Esophagus squamous epithelium (tissue), 4 donors: ENCODE results near the gene S100A6.

ENCODE experiments used
- CTCF ChIP-seq, 6 experiments: fragments of 450-650 bp in 4 of 6; fragments of 200-600 bp in 2 of 6; sonication (generic) in 2 of 6; IDR thresholded peaks; one replicate each; pipeline ENCODE4 v1.5.1; 2016 to 2019; ENCODE audit warnings: antibody characterized with exemption in 6 of 6, mild to moderate bottlenecking in 4 of 6, moderate library complexity in 4 of 6
- POLR2A ChIP-seq, 4 donors: fragments of 450-650 bp; IDR thresholded peaks; one replicate each; pipeline ENCODE4 v1.6.1; 2017; ENCODE audit warnings: antibody characterized with exemption in 4 of 4, mild to moderate bottlenecking in 4 of 4, moderate library complexity in 3 of 4

GRCh38 chr1:153577624-153578051 lies 41.8 kb upstream of the S100A6 start:
- no peak for TF ChIP-seq POLR2A (IDR thresholded peaks at IDR 0.05)
- TF ChIP-seq CTCF (IDR thresholded peaks at IDR 0.05), result no peak
